Stimulated activated CD4-positive, alpha-beta T cell treated with anti-CD3 and anti-CD28 coated beads, Interleukin-1b, Interleukin-23, amount 100 ng/mL, for 24 hours (primary cell): ENCODE measurements around the gene SSBP3.

Source experiments
- DNase-seq, 4 experiments: peaks; one replicate each; pipeline ENCODE4 v3.0.0-alpha.2; 2020; ENCODE audit warnings: low read depth in 4 of 4, low spot score in 1 of 4

The SSBP3 gene

GRCh38 chr1:54410359-54410758 lies 4.2 kb upstream of the SSBP3 start:
- no peak for DNase-seq

- DNase-seq = no peak
These were observed 3.3 kb upstream of the SSBP3 start for GRCh38 chr1:54409156-54410142.

- no peak for DNase-seq
These were observed 2.2 kb upstream of the SSBP3 start for GRCh38 chr1:54408147-54409066.

GRCh38 chr1:54407404-54408146 lies 1.4 kb upstream of the SSBP3 start:
- peak in 1 of 4 experiments; percentile 21 for DNase-seq

- DNase-seq = no peak
These were observed 885 bp upstream of the SSBP3 start for GRCh38 chr1:54407154-54407403.

- DNase-seq = no peak
These were observed 298 bp downstream of the SSBP3 start for GRCh38 chr1:54405898-54406293.

GRCh38 chr1:54404939-54405897 lies 976 bp downstream of the SSBP3 start:
- DNase-seq = no peak

GRCh38 chr1:54404263-54404662 lies 1.9 kb downstream of the SSBP3 start:
- no peak for DNase-seq

GRCh38 chr1:54403808-54404261 lies 2.4 kb downstream of the SSBP3 start:
- no peak for DNase-seq

- no peak for DNase-seq
These were observed 2.8 kb downstream of the SSBP3 start for GRCh38 chr1:54403405-54403804.

- no peak for DNase-seq
These were observed 3.3 kb downstream of the SSBP3 start for GRCh38 chr1:54402896-54403295.

- no peak for DNase-seq
These were observed 4.4 kb downstream of the SSBP3 start for GRCh38 chr1:54401799-54402198.

GRCh38 chr1:54400329-54400728 lies 5.9 kb downstream of the SSBP3 start:
- no peak for DNase-seq

- no peak for DNase-seq
These were observed 6.4 kb downstream of the SSBP3 start for GRCh38 chr1:54399765-54400164.

- no peak for DNase-seq
These were observed 7.1 kb downstream of the SSBP3 start for GRCh38 chr1:54398963-54399528.

- DNase-seq = no peak
These were observed 8.2 kb downstream of the SSBP3 start for GRCh38 chr1:54397980-54398379.

GRCh38 chr1:54397090-54397591 lies 9.1 kb downstream of the SSBP3 start:
- DNase-seq = no peak

GRCh38 chr1:54396261-54396933 lies 9.8 kb downstream of the SSBP3 start:
- DNase-seq = no peak
